Measurements from ENCODE around the gene CTAGE9. TPM values are rescaled to one million over a fixed set of nuclear protein-coding genes. Genes with fewer than 3 reads are reported as not detected.
A peak's percentile ranks its signal among the peaks of the same experiment; 100 is the strongest.

CTAGE9 gene
- total RNA-seq, 1 experiment from 2014 or later: not detected

DNA sequence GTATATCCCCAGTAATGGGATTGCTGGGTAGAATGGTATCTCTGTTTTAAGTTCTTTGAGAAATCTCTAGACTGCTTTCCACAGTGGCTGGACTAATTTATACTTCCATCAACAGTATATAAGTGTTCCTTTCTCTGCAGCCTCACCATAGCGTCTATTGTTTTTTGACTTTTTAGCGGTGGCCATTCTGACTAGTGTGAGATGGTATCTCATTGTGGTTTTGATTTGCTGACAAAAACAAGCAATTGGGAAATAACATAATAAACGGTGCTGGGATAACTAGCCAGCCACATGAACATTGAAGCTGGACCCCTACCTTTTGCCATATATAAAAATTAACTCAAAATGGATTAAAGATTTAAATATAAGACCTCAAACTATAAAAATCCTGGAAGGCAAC is 23.8 kb downstream of the CTAGE9 start:
- Histone ChIP-seq H3K4me1 (ENCODE audit: insufficient read depth, low read length) (no peaks in the 10 kb centered on the region; the same call in 1 of the 2 replicates), H3K79me2 (ENCODE audit: low read length) (no peaks in the 10 kb centered on the region), H3K9ac (ENCODE audit: low read length) (no peak overlapping the region), H3F3A (ENCODE audit: low read length, unreplicated experiment) (no peaks in the 10 kb centered on the region), H4K20me1 (ENCODE audit: low read length) (no peaks in the 10 kb centered on the region), H3K9me3 (ENCODE audit: low read length) (no peaks in the 10 kb centered on the region), H3K36me3 (ENCODE audit: low read depth, low read length) (no peaks in the 10 kb centered on the region), H3K27me3 (ENCODE audit: low read length) (no peaks in the 10 kb centered on the region), H3K9me2 (replicated peaks; ENCODE audit: low read length) (no peaks in the 10 kb centered on the region), H3K4me3 (ENCODE audit: low read length) (no peak overlapping the region), H2AFZ (ENCODE audit: low read length) (no peak overlapping the region), H3K4me2 (ENCODE audit: low read length) (no peak overlapping the region), H3K27ac (ENCODE audit: low read length) (no peak overlapping the region)
- POLR2A ChIA-PET (ENCODE audit: unreplicated experiment): no interaction called here
- intact Hi-C loops (cut with micrococcal nuclease): no loop called here
- TF ChIP-seq EZH2 (IDR thresholded peaks at IDR 0.05; ENCODE audit: low read length, unreplicated experiment) (no peak), EZH2phosphoT487 (IDR thresholded peaks at IDR 0.05; ENCODE audit: borderline replicate concordance, low read length) (no peak)
- TF ChIP-seq, protein P1, sequence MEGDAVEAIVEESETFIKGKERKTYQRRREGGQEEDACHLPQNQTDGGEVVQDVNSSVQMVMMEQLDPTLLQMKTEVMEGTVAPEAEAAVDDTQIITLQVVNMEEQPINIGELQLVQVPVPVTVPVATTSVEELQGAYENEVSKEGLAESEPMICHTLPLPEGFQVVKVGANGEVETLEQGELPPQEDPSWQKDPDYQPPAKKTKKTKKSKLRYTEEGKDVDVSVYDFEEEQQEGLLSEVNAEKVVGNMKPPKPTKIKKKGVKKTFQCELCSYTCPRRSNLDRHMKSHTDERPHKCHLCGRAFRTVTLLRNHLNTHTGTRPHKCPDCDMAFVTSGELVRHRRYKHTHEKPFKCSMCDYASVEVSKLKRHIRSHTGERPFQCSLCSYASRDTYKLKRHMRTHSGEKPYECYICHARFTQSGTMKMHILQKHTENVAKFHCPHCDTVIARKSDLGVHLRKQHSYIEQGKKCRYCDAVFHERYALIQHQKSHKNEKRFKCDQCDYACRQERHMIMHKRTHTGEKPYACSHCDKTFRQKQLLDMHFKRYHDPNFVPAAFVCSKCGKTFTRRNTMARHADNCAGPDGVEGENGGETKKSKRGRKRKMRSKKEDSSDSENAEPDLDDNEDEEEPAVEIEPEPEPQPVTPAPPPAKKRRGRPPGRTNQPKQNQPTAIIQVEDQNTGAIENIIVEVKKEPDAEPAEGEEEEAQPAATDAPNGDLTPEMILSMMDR (conservative IDR thresholded peaks at IDR 0.05; ENCODE audit: low read depth, low read length): no peak
- CTCF ChIA-PET: no interaction called here
- no peak for ATAC-seq
- BruUV-seq (replicated peaks): no TSS peak
- DNase-seq: no peak

DNA sequence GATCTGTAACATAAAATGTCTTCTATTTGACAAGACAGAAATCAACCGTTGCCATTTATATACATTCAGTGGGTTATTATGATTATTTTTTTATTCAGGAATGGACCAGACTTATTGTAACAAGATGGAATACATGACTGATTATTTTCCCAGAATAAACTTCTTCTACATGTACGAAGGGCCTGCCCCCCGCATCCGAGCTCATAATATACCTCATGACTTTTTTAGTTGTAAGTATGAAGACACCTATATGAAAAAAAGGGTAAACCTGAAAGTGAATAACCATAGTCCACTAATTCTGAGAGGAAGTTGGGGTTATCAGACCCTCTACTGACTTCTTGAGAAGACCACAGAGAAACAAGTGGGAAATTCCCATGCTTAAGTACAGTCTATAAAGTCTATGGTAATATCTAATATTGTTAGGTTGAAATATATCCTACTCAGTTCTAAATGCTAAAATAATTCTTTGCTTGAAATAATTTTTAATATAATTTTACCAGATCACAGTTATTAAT is 25.5 kb downstream of the CTAGE9 start:
- ATAC-seq (no peak), DNase-seq (no peak)
- no TSS peak for BruUV-seq (replicated peaks)
- Histone ChIP-seq H3K27me3 (ENCODE audit: low read length) (no peaks in the 10 kb centered on the region), H4K20me1 (ENCODE audit: low read length) (no peaks in the 10 kb centered on the region), H3K4me2 (ENCODE audit: low read length) (no peak overlapping the region), H3K9me2 (replicated peaks; ENCODE audit: low read length) (no peaks in the 10 kb centered on the region), H3K36me3 (ENCODE audit: low read depth, low read length) (no peaks in the 10 kb centered on the region), H3F3A (ENCODE audit: low read length, unreplicated experiment) (no peaks in the 10 kb centered on the region), H3K27ac (ENCODE audit: low read length) (no peak overlapping the region), H3K79me2 (ENCODE audit: low read length) (no peaks in the 10 kb centered on the region), H3K9me3 (ENCODE audit: low read length) (no peaks in the 10 kb centered on the region), H3K4me1 (ENCODE audit: insufficient read depth, low read length) (no peaks in the 10 kb centered on the region; the same call in 1 of the 2 replicates), H2AFZ (ENCODE audit: low read length) (no peak overlapping the region), H3K9ac (ENCODE audit: low read length) (no peak overlapping the region), H3K4me3 (ENCODE audit: low read length) (no peak overlapping the region)
- POLR2A ChIA-PET (ENCODE audit: unreplicated experiment): no interaction called here
- TF ChIP-seq EZH2phosphoT487 (IDR thresholded peaks at IDR 0.05; ENCODE audit: borderline replicate concordance, low read length): no peak
- TF ChIP-seq EZH2 (IDR thresholded peaks at IDR 0.05; ENCODE audit: low read length, unreplicated experiment): no peak
- TF ChIP-seq, protein P1 (conservative IDR thresholded peaks at IDR 0.05; ENCODE audit: low read depth, low read length): no peak
- CTCF ChIA-PET: no interaction called here
- intact Hi-C loops (cut with micrococcal nuclease): no loop called here

DNA sequence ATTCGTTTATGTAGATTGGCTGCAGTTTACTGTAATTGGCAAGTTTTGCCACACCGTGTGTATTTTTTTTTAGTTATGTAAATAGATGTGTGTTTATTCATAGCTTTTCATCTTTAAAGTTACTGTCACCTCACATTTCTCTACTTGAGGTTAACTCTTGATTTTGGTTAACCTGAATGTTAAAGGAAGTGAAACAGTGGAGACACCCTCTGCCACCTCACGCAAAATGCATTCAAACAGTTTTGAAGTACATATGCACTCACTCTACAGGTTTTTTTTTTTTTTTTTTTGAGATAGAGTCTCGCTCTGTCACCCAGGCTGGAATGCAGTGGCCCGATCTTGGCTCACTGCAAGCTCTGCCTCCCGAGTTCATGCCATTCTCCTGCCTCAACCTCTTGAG is 27.3 kb downstream of the CTAGE9 start:
- Histone ChIP-seq H4K20me1 (ENCODE audit: low read length) (no peaks in the 10 kb centered on the region), H3K27me3 (ENCODE audit: low read length) (no peaks in the 10 kb centered on the region), H3K4me2 (ENCODE audit: low read length) (no peak overlapping the region), H3K9me3 (ENCODE audit: low read length) (no peaks in the 10 kb centered on the region), H3F3A (ENCODE audit: low read length, unreplicated experiment) (no peaks in the 10 kb centered on the region), H3K9ac (ENCODE audit: low read length) (no peak overlapping the region), H3K36me3 (ENCODE audit: low read depth, low read length) (no peaks in the 10 kb centered on the region), H3K9me2 (replicated peaks; ENCODE audit: low read length) (no peaks in the 10 kb centered on the region), H3K4me3 (ENCODE audit: low read length) (no peak overlapping the region), H3K4me1 (ENCODE audit: insufficient read depth, low read length) (no peaks in the 10 kb centered on the region; the same call in 1 of the 2 replicates), H2AFZ (ENCODE audit: low read length) (no peak overlapping the region), H3K79me2 (ENCODE audit: low read length) (no peaks in the 10 kb centered on the region), H3K27ac (ENCODE audit: low read length) (no peak overlapping the region)
- POLR2A ChIA-PET (ENCODE audit: unreplicated experiment): no interaction called here
- no TSS peak for BruUV-seq (replicated peaks)
- TF ChIP-seq, protein P1 (conservative IDR thresholded peaks at IDR 0.05; ENCODE audit: low read depth, low read length): no peak
- TF ChIP-seq EZH2phosphoT487 (IDR thresholded peaks at IDR 0.05; ENCODE audit: borderline replicate concordance, low read length) (no peak), EZH2 (IDR thresholded peaks at IDR 0.05; ENCODE audit: low read length, unreplicated experiment) (no peak)
- intact Hi-C loops (cut with micrococcal nuclease): no loop called here
- DNase-seq (peak; percentile 16), ATAC-seq (no peak)
- CTCF ChIA-PET: no interaction called here
